ENCODE measurements around the gene TTC7B.

The TTC7B gene

DNA sequence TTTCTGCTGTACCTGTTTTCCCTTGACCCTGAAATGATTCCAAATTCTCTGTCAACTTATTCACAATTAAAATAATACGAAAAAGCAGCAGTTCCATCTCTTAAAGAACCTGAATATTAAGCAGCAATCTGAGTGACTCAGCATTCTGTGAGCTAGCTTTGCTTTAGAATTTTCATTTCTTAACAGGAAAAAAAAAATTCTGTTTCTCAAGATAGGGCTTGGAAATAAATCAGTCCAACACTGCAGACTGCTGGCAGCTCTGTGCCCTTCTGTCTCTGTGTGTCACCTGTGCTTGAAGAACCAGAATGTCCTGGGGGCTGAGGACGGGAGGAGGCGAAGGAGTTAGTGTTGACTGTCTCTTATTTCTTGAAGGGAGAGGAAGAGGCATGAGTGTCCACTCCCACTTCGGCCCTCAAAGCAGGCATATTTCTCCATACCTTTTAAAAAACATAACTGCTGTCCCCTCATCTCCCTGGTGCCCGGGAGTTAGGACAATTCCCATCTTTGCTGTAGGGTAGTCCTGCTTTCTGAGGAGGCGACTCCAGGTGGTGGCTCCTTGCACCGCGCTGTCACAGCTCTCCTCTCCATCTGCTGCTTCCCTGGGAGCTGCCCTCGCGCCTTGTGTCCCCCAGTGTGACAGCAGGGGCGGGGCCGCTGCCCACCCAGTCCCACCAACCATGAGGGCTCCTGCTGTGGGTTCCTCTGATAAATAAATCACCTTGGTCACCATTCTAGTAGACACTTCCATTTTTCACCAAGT lies 216.3 kb downstream of the TTC7B start:
- DNase-seq (ENCODE audit: low spot score): peak; percentile 88

DNA sequence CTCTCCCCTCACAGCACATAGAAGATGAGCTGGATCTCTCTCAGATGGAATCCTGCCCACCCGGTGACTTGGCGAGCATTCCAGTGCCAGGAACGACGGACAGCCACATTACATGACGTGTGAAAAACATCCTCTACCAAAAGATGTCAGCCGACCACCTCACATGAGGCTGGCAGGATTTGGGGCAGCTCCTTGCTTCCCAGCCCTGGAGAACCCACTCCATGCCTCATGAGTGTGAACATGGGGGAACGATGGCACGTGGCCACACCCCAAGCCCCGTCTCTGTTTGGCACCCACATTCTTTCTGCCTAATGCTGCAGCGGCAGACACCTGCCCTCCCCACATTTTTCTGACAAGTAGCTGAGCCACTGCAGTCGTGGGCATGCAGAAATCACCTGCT lies 216.9 kb downstream of the TTC7B start:
- no peak for DNase-seq (ENCODE audit: low spot score)

DNA sequence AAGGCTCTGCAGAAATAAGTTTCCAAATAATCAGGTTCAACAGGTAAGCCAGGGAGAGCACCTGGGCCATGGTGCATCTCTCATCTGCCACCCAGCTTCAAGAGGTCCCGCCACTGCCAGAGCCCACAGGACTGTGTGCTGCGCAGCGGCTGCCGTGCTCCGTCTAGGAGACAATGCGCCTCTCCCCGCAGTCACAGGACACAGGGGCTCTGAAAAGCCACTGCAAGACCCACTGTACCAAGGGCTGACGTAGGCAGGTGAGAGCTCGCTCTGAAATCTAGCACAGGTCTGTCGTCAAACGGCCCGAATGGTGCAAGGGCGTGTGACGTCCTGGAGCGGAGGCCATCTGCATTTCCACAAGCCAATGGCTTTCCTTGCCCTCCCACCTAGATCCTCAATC lies 218.3 kb downstream of the TTC7B start:
- no peak for DNase-seq (ENCODE audit: low spot score)

DNA sequence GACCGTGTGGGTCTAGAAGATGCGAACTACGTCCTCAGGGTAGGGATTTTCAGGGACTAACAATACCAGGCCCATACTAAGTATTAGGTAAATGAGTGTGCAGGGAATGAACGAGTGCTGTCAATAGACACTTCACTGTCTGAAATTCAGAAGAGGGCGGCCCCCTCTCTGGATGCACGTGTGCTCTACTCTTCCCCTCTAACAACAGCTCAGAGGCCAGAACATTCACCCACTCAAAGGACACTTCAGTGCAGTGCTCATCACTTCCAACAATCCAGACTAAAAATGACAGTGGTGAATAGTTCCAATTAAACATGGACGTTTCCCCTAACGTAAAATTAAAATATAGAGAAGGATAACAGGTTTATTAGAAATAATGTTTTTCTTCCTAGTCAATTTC lies 219.5 kb downstream of the TTC7B start:
- DNase-seq (ENCODE audit: low spot score): no peak

DNA sequence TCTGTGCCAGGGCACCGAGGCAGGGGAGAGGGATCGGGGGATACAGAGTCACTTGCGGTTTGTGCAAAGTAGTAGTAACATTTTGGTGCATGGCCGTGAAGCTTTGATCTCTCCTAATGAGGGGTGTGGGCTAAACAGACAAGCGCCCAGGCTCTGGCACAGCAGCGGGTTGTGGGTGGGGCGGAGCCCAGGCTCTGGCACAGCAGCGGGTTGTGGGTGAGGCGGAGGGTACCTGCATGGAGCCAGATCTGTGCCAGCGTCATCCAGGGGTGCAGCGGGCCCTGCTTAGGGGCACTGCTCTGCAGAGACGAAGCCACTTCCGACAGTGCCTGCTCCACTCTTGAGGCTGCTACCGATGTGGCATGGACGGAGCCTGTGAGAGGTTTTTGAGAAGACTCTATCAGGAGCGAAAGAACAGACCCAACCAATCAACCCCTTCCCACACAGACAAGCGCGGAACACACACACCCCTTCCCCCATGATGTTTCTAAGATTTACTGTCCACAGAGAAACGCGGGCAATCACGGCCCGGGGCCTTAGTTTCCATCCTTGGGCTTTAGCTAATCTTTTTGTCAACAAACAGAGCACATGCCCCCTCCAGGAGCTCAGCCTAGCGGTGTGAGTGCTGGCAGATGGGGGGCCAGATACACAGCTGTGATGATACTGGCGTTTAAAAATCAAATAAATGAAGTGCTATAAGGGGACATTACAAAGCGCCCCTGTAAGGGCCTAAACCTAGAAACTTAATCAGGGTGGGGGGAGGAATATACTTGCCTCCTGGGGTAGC lies 222.8 kb downstream of the TTC7B start:
- DNase-seq (ENCODE audit: low spot score): no peak

DNA sequence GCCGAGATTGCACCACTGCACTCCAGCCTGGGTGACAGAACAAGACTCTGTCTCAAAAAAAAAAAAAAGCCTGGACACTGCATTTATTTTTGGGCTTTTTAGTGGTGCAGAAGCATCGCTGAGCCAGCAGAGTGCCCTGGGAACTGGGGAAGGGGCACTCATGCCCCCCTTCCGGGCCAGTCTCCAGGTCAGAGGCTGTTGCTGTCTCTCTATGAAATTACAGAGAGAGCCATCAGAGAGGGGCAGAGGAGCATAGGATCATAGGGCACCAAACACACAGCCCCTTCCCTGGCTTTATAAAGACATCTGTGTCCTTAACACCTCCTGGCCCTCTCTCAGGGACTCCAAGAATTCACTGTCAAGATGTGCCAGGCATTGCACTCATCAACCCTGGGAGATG lies 223.6 kb downstream of the TTC7B start:
- no peak for DNase-seq (ENCODE audit: low spot score)

DNA sequence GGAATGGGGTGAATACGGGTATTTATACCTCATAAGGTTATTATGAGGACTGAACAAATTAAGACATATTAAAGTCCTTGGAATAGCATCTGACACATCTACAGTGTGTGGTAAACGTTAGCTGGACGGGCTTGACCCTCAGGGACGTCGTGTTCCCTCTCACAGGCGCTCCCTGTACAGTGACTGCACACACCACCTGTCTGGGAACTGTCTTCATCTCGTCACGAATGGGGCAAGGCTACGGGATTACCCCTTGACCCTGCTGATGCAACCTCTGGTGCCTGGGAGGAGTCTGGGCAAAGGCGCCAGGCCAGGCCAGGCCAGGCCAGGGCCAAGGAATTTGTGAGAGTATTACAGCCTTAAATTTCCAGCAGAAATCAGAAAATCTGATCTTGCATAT lies 228.3 kb downstream of the TTC7B start:
- no peak for DNase-seq (ENCODE audit: low spot score)

DNA sequence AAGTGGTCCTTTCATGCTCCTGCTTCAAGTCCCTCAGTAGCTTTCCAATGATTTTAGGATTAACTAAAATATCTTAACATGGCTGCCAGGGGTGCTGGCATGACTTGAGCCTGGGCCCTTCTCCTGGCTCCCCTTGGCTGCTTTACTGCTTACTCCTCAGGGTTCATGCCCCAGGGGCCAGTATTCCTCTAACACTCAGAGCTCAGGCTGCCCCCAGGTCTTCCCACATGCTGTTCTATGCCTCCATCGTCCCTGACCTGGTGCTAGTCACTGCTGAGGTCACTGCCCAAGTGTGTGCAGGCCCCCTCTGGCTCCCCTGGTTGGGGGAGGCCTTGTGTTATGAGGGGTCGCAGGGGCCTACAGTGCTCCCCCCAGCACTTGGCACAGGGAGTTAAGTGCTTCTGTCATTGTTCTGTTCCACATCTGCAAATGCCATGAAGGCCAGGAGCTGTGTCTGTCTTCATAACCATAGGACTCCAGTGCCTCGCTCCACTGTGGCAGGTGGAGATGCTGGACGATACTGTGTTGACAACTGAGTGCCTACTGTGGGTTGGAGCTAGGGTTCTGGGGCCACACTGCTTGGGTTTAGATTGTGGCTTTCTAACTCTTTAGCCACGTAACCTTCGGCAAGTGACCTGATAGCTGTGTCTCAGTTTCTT lies 228.8 kb downstream of the TTC7B start:
- DNase-seq (ENCODE audit: low spot score): no peak

DNA sequence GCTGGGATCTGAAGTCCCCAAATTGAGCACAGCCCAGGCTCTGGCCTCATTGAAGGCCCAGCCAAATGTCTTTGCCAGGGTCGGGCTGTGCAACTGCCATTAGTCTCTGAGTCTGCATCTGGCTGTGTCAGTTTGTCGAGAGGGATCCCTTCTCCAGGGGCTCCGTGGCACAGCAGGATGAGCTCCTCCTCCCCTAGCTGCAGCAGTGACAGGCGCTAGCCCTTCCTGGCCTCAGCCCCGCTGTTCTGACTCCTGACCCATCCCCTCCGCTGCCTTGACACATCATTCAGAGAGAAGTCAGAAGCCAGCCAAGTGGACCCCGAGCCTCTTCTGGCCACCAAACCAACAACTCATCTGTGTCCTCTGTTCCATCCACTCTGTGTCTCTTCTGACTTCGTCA lies 231.1 kb downstream of the TTC7B start:
- no peak for DNase-seq (ENCODE audit: low spot score)

DNA sequence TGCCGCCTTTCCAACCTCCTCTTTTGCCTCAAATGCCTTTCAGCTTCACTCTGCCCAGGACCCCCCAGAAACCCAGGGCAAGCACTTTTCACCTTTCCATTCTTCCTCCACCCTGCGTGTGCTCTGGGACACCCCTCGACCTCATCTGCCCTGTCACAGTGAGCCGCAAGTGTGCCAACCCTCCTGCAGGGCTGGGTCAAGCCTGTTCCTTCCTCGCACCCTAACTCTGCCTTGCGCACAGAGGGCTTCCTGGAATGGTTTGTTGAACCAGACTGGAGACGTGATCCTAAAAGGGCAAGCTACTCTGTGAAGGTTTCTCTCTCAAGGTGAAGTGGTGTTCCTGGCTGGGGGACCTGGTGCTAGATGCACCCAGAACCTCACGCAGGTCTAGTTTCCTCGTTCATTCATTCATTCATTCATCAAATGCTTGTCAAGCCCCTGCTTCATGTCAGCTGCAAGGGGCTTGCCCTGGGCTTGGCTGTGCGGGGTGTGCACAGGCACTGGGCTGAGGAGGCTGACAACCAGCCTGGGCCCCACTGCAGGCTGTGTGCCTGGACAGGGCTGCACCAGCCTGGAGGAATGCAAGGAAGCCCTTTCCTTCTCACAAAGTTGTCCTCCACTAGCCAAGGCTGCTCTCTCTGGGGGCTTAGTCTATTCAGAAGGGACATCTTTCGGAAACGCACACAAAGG lies 232.2 kb downstream of the TTC7B start:
- no peak for DNase-seq (ENCODE audit: low spot score)

DNA sequence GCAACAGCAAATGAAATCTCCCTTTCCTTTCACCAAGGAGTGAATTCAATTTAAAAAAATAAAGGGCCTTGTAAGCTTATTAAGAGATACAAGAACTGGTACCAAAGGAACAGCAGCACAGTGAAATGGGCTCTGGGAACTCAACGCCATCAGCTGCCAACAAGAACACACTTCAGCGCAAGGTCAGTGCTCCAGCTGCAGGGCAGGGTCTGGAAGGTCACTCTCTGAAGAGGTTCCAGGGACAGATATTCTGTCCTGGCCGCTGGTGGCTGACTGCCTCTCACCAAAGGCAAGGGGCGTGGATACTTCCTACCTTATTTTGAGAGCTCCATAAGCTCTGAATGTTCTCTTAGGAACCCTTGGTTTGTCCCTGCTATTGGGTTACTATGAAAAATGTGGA lies 232.8 kb downstream of the TTC7B start:
- no peak for DNase-seq (ENCODE audit: low spot score)

DNA sequence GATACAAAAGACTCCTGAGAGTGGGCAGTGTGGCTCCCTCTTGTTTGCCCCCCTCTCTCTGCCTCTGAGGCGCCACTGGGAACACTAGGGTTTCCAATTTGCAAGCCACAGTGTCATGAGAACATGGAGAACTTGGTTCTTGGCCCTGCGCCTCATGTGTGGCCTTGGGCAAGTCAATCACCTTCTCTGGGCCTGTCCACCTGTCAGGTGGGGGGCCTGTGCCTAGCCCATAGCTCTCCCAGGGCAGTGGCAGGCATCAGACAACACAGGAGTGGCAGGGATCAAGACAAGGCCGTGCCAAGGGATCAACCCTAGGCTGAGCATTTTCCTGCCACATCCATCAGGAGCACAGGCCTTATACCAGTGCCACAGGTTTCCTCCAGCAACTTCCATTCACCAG lies 234.1 kb downstream of the TTC7B start:
- DNase-seq (ENCODE audit: low spot score): no peak

DNA sequence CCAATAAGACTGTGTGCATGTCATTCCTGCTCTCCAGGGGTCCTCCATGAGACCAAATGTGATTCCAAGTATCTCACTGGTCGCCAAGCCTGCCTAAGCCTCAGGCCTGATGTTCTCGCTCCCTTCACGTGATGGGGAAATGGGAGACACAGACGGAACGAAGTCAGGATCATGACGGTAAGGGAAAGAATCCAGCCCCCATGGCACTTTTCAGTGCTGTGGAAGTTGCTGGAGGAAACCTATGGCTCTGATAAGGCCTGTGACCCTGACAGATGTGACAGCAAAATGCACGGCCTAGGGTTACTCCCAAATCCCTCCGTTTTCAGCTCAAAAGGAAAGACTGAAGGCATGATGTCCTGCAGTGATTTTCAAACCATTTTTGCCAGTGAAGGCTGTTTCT lies 234.5 kb downstream of the TTC7B start:
- no peak for DNase-seq (ENCODE audit: low spot score)

DNA sequence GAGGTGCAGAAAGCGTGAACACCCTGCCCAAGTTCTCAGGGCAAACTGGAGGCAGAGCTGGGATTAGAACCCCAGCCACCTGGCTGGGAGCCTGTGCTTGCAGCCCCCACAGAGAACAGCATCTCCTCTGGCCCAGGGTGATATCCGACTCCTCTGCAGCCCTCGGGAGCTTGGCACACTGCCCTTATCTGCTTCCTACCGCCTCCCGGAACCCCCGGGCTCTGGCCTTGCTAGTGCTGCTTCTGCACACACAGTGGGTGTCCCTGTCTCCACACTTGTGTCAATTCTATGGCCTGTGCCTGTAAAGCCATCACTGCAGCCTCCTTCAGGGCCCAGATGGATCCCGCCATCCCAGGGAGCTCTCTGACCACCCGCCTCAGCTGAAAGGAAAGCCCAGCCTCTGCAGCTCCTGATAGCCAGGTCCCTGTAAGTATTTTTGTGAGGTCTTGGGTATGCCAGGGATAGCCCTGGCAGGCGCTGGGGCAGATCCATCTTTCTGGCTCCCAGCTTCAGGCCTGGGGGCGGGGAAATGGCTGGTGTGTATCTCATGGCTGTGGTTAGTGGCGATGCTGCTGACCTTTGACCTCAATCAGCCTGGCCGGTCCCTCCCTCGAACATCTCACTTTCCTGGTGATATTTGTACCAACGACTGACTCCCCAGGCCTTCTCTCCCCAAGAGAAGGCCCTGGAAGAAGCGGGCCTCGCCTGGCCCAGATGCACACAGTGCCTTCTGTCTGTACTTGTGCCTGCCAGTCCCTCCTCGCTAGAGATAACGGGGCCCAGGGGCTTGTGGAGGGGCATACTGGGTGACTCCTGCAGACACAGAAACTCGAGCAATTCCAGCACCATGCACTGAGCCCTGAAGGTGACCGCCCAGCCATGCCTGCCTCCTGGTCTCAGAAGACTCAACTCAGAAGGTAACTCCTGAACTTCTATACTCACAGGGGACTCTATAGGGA lies 235.6 kb downstream of the TTC7B start:
- no peak for DNase-seq (ENCODE audit: low spot score)

DNA sequence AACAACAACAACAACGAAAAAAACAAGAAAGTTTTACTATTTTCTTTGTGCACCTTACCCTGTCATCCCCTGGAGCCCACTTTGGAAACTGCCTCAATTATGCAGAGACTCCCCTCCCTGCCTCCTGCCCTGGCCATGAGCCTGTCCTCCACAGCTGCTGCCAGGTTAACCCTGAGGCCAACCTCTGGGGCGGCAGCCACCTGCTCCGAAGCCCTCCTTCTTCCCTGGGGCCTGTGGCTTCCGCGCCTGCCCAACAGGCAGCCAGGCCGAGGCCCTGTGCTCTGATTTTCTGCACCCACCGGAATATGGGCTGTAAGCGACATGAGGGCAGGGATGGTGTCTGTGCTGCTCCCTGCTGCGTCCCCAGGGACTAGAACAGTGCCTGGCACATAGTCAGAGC lies 236.4 kb downstream of the TTC7B start:
- no peak for DNase-seq (ENCODE audit: low spot score)

DNA sequence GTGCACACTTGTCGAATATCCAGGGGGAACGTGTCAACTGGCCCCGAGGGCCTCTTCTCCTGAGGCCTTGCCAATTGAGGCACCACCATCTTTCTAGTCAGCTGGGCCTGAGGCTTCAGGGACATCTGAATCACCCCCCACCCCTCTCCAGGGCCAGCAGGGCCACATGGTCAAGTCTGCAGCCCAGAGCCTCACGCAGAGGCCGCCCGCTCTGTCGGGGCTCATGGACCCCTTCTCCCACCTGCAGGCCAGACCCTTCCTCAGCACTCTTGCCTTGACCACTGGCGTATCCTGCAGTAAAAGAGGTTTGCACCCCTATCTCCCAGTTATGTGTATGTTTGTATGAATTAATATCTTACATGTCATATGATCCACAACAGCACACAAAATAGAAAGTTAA lies 237.1 kb downstream of the TTC7B start:
- DNase-seq (ENCODE audit: low spot score): no peak

DNA sequence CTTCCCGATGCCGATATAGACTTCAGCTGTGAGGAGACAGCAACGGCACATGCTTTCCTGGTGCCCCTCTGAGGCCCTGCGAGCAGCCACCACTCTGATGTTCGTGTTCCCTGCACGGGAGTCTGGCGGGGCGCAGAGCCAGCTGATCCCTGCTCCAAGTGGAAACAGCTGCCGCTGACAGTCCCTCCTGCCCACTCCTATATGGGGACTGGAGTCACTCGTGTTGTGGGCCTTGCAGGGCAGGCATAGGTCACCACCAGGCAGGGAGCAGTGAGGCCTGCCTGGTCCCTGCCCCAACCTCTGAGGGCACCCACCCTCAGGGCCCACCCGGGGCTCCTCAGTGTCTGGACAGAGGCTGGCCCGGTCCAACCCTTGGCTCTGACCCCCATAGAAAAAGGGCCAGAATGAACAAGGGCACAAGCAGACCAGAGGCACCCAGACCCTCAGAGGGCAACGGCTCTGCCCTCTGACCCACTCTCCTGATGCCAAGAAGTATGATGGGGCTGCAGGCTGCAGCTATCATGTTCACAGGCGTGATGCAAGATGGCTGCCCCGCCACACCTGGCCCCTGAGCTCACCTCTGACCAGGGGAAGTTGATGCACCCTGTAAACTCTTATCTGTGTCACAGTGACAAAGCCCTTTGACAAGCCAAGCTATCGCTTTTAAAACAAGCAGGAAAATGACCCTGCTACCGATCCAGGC lies 237.8 kb downstream of the TTC7B start:
- DNase-seq (ENCODE audit: low spot score): no peak

DNA sequence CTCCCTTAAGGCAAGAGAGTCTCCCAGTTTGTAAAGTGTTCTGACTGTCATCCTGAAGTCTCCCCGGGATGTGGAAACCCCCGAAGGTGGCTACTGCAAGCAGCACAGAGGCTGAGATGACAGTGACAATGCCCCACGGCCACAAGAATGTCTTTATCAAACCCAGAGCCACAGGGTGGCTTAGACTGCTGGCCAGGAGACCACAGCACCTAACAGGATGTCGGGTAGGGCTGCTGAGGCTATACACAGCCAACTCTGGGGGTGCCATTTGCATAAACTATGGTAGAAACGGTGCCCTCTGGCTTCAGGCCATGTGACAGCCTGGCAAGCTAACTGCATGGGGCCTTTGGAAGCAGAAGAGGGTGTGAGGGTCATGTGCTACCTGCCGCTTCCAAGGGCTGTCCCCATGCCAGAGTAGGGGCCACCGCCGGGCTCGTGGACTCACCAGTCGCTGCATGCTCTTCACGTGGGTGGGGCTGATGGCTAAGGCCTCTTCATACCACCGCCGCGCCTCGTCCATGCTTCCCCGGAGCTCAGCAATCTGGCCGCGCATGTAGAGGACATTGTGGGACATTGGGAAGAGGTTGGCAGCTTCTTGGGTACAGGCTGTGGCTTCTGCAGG lies 238.5 kb downstream of the TTC7B start:
- peak; percentile 74 for DNase-seq (ENCODE audit: low spot score)

DNA sequence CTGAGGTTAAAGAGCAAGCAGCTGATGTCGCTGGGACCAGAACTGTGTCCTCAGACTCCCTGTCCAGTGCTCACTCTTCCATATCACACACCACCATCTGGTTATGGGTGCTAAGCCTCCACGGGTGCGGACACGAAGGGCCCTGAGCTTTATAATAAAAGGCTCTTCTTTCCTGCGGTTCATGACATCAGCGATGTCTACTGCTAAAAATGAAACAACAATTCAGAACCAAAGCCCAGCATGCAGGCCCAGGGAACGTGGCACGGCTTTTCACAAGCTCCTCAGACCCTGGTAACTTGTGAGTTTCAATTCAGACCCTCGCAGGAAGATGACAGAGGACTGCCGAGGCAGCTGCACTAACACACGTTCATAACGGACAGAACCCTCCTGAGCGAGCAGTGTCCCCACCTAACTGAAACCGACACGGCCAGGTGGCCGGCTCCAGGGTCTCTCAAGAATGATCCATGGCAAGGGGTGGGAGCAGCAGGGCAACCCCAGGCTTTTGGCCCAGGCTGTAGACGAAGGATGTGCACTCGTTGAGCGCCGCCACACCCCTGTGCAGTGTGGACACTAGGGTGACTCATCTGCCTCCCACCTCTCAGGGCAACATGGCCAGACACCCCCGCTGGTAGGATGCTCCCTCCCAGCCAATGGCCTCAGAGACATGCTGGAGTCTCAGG lies 239.1 kb downstream of the TTC7B start:
- no peak for DNase-seq (ENCODE audit: low spot score)

DNA sequence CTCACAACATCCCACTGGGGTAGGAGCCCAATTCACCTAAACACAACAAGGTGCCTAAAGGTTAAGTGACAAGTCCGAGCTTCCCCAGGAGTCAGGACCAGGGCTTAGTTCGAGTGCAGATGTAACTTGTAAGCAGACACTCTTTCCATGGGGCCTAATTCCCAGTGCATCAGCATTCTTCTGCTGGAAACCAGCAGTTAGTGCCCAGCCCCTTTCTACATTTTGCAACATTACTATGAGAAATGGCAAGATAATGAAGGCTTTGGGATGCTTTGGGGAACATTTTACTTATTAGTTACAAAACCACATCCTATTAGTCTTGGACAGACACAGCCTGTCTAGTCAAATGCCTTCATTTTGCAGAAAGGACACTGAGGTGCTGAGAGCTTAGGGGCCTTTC lies 239.6 kb downstream of the TTC7B start:
- no peak for DNase-seq (ENCODE audit: low spot score)
